ENCODE measurements around the gene TMEM217.
"Not testable (repeated sequence)": the region's sequence is repeated elsewhere in the genome, so short reads cannot be mapped to it uniquely, and the experiment has no call there.

Gene TMEM217

DNA sequence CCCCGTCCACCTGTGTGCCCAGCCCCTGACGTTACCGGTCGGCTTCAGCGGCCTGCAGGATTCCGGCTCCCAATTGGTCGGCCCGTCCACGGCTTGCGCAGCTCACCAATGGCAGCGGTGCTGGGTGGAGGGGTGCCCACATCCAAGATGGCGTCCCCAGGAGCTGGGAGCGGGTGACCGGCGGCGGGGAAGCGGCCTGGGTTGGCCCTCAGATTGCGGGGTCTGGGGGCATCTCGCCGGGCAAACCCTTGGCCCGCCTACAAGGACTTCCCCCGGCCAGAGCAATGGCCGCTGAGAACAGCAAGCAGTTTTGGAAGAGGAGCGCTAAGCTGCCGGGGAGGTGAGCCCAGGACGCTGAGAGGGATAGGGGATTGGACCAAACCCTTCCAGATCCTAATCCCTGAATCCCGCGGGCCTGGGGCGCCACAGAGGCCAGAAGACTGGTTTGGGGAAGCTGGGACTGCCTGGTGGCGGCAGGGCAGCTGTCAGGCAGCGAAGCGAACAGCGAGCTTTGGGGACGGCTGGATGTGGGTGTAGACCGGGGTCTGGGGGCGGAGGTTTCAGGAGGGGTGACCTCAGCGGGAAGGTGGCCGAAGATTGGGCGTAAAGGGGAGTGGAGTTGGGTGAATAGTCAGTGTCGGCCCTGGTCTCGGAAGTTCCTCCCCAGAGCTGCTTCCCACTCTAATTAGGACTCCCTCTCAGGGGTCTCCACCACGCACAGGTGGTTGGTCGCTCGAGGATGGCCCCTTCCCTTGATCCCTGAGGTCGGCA, at the start of gene TMEM217, which contains the start of gene TBC1D22B:
TMEM217 (minus strand) TSS at position 511 of the 771 bp plus-strand sequence. CDS start 39,114 bp downstream, outside the sequence.
TBC1D22B (plus strand) TSS at position 139 of the 771 bp plus-strand sequence; CDS start at position 285, 146 bp downstream.
- peak; percentile 96 to 98 for DNase-seq

- DNase-seq = not testable (repeated sequence)
Measured at GRCh38 chr6:37307484-37307883, 49.5 kb upstream of the TMEM217 start.

DNA sequence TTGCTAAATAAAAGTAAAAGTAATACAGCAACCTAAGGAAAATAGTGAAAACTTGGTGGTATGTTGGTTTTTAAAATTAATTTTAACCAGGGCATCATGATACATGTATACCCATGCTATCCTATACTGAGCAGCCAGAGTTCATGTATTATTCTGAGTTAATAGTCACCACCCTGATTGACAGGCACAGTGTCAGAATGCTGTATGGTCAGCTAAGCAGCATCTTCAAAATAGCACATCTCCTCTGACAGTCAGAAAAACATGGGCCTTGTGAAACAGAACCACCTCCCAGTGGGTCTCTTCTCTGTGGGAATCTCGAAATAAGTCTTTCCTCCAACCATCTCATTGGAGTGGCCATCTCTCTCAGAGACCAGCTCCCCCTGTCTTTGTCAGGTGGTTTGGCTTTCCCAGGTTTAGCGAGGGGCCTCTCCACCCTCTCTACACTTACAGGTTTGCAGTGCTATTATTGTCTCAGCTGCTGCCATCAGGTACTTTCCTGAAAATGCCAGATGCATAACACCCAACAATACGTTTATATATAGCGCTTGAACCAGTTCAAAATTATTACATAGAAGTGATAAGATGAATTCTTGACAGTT, 48.8 kb upstream of the TMEM217 start:
- no peak for DNase-seq

- no peak for DNase-seq
Measured at GRCh38 chr6:37305841-37306425, 48.0 kb upstream of the TMEM217 start.

- no peak for DNase-seq
Measured at GRCh38 chr6:37304766-37305165, 46.8 kb upstream of the TMEM217 start.

DNA sequence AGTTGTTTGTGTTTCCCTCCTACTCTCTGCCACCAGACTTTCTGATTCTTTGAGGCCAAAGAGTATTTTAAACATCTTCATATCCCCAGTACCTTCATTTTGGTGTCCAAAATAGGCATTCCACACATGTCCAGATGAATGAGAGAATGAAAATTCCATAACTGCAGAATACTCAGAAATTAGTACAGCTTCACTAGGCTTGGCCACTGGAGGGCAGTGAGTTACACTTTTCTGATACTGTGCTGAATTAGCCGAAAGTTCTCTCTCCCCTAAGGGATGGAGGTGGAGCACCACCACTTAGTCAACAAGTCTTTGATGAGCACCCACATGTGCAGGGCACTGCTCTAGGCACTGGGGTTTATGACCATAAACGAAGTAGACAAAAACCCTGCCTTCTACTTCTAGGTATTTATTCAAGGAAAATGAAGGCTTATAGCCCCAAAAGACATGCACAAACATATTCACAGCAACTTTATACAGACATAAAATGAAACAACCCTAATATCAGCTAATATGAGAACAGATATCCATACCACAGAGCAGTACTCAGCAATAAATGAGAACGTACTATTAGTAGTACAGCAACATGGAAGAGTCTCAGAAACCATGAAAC, 46.1 kb upstream of the TMEM217 start:
- DNase-seq = peak; percentile 6 to 23

- DNase-seq = no peak
Measured at GRCh38 chr6:37303091-37303660, 45.2 kb upstream of the TMEM217 start.

DNA sequence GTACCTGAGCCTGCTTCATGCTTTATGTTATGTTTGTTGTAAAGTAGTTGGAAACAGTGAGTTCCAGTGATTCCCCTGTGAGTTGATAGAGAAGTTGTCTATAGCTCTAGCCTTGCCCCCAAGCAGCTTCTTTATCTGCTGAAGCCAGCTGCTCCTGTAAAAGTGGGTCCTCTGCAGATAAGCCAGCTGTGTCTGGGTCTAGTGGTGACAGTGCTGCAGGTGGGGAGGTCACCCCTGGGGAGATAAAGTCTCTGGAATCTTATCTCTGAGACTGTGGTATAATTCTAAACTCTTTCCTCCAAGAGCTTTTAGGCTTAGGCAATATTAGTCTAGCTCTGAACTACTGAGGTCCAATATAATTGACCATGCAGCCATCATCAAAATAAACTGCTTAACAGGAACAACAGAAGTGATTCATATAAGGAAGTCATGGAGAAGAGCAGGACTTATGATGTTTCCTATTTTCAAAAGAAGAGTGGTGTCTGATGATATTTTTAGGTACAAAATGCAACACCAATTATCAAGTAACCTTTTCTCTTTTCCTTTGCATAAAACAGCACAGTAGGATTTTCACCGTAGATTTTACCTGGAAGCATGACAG, 44.2 kb upstream of the TMEM217 start:
- DNase-seq = no peak

GRCh38 chr6:37299990-37300389, 42.0 kb upstream of the TMEM217 start:
- DNase-seq = no peak

DNA sequence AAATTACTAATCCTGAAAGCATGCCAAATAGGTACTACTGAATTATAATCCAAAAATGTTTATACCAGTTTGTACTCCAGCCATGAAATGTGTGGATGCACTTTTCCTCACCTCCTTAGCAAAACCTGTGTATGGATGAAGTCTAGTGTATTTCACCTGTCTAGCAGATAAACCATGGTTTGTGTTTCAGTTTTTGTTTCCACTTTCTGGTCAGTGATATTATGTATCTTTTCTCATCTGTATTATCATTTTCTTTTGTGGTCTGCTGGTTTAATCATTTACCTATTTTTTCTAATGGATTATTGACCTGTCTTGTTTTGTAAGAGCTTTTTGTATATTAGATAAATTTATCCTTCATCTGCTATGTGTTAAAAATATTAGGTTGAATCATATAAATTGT, 41.0 kb upstream of the TMEM217 start:
- DNase-seq = no peak

DNA sequence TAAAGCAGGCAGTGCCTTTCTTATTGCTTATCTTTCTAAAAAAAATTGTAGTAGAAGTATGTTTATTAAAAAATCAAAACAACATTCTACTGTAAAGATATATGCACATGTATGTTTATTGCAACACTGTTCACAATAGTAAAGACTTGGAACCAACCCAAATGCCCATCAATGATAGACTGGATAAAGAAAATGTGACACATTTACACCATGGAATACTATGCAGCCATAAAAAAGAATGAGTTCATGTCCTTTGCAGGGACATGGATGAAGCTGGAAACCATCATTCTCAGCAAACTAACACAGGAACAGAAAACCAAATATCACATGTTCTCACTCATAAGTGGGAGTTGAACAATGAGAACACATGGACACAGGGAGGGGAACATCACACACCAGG, 39.7 kb upstream of the TMEM217 start:
- DNase-seq = not testable (repeated sequence)

- no peak for DNase-seq
Measured at GRCh38 chr6:37293426-37293825, 35.5 kb upstream of the TMEM217 start.

- peak; percentile 14 to 49 for DNase-seq
Measured at GRCh38 chr6:37289931-37290330, 32.0 kb upstream of the TMEM217 start.

DNA sequence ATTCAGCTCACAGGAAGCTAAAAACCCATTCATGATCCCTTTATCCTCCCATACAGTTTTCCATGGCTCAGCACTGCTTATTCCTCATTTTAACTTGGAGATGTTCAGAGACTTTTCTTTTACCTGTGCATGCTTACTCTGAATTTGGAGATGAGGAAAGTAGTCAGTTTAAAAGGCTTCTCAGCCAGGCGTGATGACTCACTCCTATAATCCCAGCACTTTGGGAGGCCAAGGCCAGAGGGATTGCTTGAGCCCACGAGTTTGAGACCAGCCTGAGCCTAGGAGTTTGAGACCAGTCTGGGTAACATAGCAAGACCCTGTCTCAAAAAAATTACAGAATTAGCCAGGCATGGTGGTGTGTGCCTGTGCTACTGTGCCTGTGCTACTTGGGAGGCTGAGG, 30.3 kb upstream of the TMEM217 start:
- DNase-seq = no peak

- no peak for DNase-seq
Measured at GRCh38 chr6:37287519-37288157, 29.7 kb upstream of the TMEM217 start.

GRCh38 chr6:37285861-37286311, 27.9 kb upstream of the TMEM217 start:
- peak; percentile 26 to 36 for DNase-seq

DNA sequence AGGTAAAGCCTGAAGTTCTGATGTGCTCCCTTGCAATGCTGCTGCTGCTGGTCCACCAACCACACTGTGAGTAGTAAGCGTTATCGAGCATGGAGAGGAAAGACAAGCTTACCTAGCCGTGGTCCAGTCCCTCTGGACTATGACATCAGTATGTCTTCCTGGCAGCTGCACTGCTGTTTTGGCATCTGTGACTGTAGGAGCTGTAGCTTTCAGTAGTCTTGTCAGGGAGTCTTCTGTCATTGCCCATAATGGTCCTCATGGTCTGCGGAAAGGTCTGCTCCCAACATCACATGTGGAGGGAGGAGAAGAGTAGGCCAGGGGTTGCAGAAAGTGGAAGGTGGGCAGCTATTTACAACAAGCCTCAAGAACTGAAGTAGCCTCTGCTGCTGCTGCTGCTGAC, 26.8 kb upstream of the TMEM217 start:
- DNase-seq = no peak

DNA sequence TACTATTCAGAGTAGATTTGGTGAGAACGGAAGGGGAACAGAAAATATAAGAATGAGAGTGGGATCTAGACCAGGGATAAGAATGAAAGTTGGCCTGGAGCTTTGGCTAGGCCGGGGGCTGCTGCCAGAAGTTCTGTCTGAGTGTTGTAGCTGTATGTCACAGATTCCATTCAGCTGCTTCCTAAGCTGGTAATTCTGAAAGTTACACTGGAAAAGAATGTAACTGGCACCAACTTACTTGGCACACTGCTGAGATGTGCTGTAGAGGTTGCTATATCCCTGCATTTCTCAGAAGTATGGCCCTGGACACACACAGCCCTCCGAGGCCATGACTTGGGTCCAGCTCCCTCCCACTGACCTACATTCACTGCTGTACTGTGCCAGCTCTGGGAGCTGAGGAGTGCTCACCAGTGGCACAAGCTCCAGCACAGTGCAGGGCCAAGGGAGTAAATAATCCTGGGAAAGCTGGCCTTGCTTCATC, 25.8 kb upstream of the TMEM217 start:
- no peak for DNase-seq

DNA sequence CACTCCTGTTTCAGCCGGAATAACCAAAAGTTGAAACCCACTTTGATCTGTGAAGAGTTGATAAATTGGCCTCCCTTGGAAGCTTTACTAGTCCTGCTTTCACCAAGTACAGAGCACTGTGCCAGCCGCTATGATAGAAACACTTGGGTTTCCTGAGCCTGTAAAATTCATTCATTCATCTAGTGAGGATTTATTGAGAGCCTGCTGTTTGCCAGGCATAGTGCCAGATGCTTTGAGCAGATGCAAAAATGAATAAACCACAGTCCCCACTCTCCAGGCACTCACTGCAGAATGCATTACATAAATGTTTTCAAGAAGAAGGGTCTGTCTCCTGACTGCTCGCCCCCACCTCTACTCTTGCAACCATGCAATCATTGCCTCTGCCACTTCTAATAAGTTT, 25.3 kb upstream of the TMEM217 start:
- no peak for DNase-seq

GRCh38 chr6:37282371-37282770, 24.4 kb upstream of the TMEM217 start:
- no peak for DNase-seq

GRCh38 chr6:37280162-37280887, 22.4 kb upstream of the TMEM217 start:
- DNase-seq = no peak

All from activated CD4-positive, alpha-beta T cell treated with anti-CD3 and anti-CD28 coated beads, Interleukin-2, amount 50 U/mL, for 48 hours (primary cell).